COR-L47 (cell line): ENCODE measurements around the gene DTX2.
"Not testable (repeated sequence)": the region's sequence is repeated elsewhere in the genome, so short reads cannot be mapped to it uniquely, and the experiment has no call there.

Experiments used
- DNase-seq: peaks from one replicate; lab custom pipeline; 2025; lab: John Stamatoyannopoulos, UW

DTX2 gene

GRCh38 chr7:76443846-76444245, 17.7 kb upstream of the DTX2 start:
- DNase-seq, result not testable (repeated sequence)

GRCh38 chr7:76445577-76446008, 15.9 kb upstream of the DTX2 start:
- not testable (repeated sequence) for DNase-seq

DNA sequence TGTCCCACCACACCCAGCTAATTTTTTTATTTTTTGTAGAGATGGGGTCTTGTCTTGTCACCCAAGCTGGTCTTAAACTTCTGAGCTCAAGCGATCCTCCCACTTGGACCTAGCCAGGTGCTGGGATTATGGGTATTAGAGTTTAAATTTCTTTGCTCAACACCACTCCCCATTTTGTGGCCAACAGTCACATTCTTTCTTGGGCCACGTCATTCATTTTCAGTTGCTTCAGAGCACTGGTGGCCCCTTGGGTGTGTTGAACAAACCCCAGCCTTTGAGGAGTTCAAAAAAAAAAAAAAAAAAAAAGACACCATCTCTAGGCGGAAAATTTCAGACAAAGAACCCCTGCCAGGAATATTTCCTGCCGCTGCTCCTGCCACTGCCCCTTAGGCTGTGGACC, 4.5 kb upstream of the DTX2 start:
- not testable (repeated sequence) for DNase-seq

GRCh38 chr7:76458504-76458903, 3.0 kb upstream of the DTX2 start:
- DNase-seq, result not testable (repeated sequence)

GRCh38 chr7:76460767-76461166, 742 bp upstream of the DTX2 start:
- DNase-seq, result not testable (repeated sequence)

- DNase-seq, result not testable (repeated sequence)
Observed at GRCh38 chr7:76462271-76462882, 868 bp downstream of the DTX2 start.

DNA sequence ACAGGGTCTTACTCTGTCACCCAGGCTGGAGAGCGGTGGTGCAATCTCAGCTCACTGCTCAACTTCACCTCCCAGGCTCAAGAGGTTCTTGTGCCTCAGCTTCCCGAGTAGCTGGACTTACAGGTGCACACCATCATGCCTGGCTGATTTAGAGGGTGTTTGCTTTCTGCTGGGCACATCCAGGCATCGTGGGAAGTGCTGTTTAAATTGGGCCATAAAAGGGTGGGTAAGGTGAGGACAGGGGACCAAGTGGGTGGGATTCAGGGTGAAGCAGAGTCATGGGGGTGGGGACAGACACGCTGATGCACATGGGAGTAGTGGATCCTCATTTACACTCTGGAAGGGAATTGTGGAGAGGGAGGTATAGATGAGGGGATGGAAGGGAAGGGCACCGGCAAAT, 3.5 kb downstream of the DTX2 start:
- not testable (repeated sequence) for DNase-seq

- not testable (repeated sequence) for DNase-seq
Observed at GRCh38 chr7:76465950-76466349, 4.4 kb downstream of the DTX2 start.

DNA sequence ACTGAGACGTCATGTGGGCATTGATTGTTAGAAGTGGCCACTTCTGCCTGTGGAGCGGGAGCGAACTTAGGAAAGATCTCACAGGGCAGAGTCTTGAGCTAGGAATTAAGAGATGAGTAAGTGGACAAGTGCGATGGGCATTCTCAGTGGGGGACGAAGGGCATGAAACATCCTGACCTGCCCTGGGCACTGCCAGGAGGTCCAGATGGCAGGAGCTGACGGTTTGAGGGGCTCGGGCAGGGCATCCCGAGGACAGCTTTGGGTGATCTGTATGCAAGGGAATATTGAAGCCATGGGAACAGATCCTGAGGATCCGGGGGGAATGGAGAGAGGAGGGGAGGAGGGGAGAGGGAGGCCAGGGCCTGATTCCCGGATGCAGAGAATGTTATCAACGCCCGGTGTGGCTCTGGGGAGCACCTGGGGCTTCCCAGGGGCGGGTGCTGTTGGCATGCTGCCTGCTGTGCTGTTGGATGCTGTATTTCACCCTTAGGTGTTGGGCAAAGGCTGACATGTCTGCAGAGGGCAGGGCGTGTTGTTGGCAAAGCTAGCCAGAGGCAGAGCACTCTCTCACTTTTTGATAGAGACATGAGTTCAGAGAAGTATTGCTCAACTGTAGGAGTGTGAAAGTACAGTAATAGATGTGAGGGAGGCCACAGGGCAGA, 6.4 kb downstream of the DTX2 start:
- DNase-seq, result peak; percentile 35

DNA sequence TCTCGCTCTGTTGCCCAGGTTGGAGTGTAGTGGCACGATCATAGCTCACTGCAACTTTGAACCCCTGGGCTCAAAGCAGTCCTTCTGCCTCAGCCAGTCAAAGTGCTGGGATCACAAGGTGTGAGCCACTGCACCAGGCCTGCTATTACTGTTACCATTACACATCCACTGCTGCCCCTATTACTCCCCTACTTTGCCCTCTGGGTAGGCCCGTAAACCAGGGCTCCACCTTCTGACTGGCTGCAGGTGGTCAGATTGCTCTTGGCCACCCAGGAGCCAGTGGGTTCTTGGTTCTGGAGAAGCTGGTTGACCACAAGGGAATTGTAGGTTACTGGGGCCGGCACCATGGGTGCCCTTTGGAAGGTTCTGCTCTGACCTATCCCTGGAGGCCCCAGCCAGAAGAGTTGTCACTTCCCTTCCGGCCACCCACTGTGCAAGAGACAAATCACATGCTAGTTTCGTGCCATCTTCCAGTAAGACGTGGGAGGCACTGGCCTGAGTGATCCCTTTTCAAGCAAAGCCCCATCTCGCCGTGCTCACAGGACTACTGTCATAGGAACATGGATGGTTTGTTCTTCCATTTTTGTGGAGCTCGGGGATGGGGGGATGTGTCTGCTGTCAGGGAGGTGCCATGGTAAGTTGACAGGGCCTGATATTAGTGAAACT, 10.2 kb downstream of the DTX2 start:
- not testable (repeated sequence) for DNase-seq

DNA sequence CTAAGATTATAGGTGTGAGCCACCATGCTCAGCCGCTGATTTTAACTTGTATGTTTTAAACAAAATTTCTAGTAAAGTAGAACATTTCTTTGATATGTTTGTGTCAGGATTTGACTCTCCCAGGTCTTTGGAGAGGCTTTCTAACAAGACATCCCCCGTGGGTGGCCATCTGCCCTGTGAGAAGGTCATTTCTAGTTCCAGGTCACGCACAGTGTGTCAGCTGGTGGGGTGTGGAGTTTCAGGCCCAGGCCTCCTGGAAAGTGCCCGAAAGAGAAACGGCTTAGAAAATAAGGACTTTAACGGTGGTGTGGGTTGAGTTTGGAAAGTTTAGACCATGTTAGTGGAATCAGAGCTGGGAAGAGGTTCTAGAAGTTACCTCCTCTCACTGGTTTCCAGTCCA, 11.6 kb downstream of the DTX2 start:
- DNase-seq, result not testable (repeated sequence)

DNA sequence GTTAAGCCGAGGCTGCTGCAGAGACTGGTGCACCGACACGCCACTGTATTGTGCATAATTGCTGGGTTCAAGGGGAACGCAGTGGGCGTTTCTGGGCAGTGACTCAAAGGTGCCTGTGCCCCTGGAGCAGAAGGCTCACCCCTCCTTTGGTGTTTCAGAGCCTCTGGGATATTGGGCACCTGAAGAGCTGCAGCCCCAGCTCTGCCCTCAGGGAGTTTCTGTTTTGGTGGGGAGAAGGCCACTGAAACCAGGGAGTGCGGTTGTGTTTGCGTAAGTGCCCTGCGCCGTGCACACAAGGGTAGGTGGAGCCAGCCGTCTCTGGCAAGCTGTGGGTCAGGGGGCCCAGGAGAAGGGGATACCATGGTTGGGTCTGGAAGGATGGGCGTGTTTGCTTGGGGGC, 14.8 kb downstream of the DTX2 start:
- DNase-seq, result not testable (repeated sequence)

- not testable (repeated sequence) for DNase-seq
Observed at GRCh38 chr7:76476742-76477474, 15.4 kb downstream of the DTX2 start.

DNA sequence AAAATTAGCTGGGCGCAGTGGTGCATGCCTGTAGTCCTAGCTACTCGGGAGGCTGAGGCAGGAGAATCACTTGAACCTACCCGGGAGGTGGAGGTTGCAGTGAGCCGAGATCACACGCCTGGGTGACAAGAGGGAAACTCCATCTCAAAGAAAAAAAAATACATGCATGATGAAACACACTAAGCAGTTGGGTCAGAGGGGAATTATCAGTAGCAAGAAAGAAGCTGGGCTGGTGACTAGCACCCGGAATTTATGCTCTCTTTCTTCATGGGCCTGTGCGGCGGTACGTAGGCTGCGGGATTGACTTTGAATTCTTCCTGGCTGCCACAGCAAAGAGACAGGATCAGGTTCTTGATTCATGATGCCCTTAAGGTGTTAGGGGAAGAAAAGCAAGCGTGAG, 18.1 kb downstream of the DTX2 start:
- DNase-seq, result not testable (repeated sequence)

- not testable (repeated sequence) for DNase-seq
Observed at GRCh38 chr7:76480403-76481253, 19.1 kb downstream of the DTX2 start.

- not testable (repeated sequence) for DNase-seq
Observed at GRCh38 chr7:76482660-76483059, 21.2 kb downstream of the DTX2 start.

DNA sequence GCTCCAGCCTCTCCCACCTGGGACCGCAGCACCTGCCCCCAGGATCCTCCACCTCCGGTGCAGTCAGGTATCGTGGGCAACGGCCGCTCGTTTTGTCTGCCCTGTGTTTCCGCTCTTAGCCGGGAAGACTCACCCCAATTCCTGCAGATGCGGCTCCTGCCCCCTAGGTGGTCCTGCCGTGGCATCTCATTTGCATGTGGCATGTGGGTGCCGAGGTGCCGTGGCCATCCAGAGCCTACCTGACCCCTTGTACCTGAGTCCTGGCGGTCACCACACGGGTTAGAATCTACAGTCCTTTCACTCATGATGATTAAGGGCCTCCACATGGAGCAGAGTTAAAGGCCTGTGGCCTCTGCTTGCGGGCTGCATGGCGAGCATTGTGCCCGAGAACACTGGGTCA, 21.6 kb downstream of the DTX2 start:
- not testable (repeated sequence) for DNase-seq

- DNase-seq, result not testable (repeated sequence)
Observed at GRCh38 chr7:76484456-76484855, 22.9 kb downstream of the DTX2 start.

GRCh38 chr7:76485822-76486610, 24.5 kb downstream of the DTX2 start:
- DNase-seq, result not testable (repeated sequence)

DNA sequence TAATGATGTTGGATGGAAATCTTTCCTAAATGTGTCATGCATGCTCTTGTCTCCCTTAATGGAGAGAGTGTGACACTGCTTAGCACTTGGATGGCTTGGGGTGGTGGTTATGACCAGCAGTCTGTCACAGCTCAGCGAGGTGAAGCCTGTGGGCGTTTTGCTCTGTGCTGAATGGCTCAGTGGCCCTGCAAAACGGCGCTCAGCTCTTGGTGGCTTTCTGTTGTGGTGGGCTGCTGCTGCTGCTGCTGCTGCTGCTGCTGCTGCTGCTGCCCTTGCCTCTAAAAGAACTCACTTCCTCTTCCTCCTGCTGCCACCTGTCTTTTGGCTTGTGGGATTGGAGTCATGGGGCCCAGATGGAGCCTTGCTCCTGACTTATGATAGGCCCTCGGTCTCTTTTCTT, 25.1 kb downstream of the DTX2 start:
- DNase-seq, result not testable (repeated sequence)

DNA sequence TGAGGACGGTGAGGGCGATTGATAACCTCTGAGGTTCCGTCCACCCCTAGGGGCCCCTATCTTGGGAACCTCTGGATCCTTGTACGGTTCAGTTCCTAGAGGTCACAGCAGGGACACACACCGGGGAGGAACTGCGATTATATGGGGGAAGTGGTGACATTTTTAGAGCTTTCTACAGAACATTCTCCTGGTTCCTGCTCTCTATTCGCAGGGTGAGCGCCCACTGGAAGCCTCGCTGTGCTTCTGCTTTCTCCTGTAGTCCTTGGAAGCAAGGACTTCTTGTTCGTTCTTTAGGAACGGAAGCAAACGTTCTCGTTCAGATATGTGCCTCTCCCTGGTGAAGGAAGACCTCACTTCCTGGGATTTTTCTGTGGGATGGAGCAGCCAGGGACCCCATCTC, 26.5 kb downstream of the DTX2 start:
- not testable (repeated sequence) for DNase-seq
